KMS-11 (cell line): ENCODE results near the gene UGT2A2.

Experiments used
- H2AFZ ChIP-seq: fragments of 200-600 bp; sonication (generic); 2 replicates; pipeline ENCODE4 v1.6.1; 2016; ENCODE audit warnings: antibody characterized with exemption, mixed run types, low read depth
- H3K27ac ChIP-seq: fragments of 200-600 bp; sonication (generic); 2 replicates; pipeline ENCODE4 v1.6.1; 2016; ENCODE audit warnings: mild to moderate bottlenecking, mixed run types
- H3K27me3 ChIP-seq: fragments of 200-600 bp; sonication (generic); 2 replicates; pipeline ENCODE4 v1.6.1; 2017; ENCODE audit warnings: mild to moderate bottlenecking, low read depth, mixed run types, moderate library complexity; ENCODE audit not compliant: insufficient read depth
- H3K36me3 ChIP-seq: fragments of 200-600 bp; sonication (generic); 2 replicates; pipeline ENCODE4 v1.6.1; 2017; ENCODE audit warnings: mild to moderate bottlenecking, mixed run types; ENCODE audit not compliant: insufficient read depth
- H3K4me1 ChIP-seq: fragments of 200-600 bp; sonication (generic); 2 replicates; pipeline ENCODE4 v1.6.1; 2016; ENCODE audit warnings: mild to moderate bottlenecking, low read depth, mixed run types; ENCODE audit not compliant: poor library complexity, severe bottlenecking
- H3K4me2 ChIP-seq: fragments of 200-600 bp; sonication (generic); 2 replicates; pipeline ENCODE4 v1.7.0; 2016; ENCODE audit warnings: mild to moderate bottlenecking, mixed run types
- H3K4me3 ChIP-seq: fragments of 200-600 bp; sonication (generic); IDR thresholded peaks from 2 replicates; pipeline ENCODE4 v1.6.1; 2017; ENCODE audit warnings: low read depth, low read length, mixed read lengths; ENCODE audit not compliant: insufficient read depth
- H3K79me2 ChIP-seq: fragments of 200-600 bp; sonication (generic); 2 replicates; pipeline ENCODE4 v1.6.1; 2016; ENCODE audit warnings: low read depth, mixed run types; ENCODE audit not compliant: insufficient read depth
- H3K9ac ChIP-seq: fragments of 200-600 bp; sonication (generic); 2 replicates; pipeline ENCODE4 v1.6.1; 2016; ENCODE audit warnings: mild to moderate bottlenecking, mixed run types
- H4K20me1 ChIP-seq: fragments of 200-600 bp; sonication (generic); 2 replicates; pipeline ENCODE4 v1.6.1; 2016; ENCODE audit warnings: mild to moderate bottlenecking, mixed run types; ENCODE audit not compliant: insufficient read depth
- TF ChIP-seq, protein P1 (sequence below): fragments of 200-600 bp; sonication (generic); conservative IDR thresholded peaks from 2 replicates; pipeline ENCODE4 v1.6.1; 2017; ENCODE audit warnings: low read depth, mild to moderate bottlenecking, antibody characterized with exemption, low read length, moderate library complexity, mixed read lengths

The UGT2A2 gene

DNA sequence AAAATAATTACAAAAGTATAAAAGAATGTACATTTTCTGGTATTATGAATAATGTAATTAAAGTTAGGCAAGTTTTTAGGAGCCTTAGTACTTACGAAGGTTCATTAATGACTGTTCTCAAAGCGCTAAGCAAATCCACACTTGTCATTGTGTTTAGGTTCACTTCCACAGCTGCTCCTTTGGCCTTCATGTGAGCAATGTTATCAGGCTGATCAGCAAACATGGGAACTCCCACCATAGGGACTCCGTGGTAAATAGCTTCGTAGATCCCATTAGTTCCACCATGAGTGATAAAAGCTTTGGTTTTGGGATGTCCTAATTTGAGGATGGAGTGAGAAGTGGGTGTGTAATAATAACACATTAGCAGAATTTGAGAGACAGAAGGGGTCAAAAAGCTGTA, 45.1 kb downstream of the UGT2A2 start:
- H3K36me3 ChIP-seq = no peaks in the 10 kb centered on the region
- H2AFZ ChIP-seq = no peak overlapping the region
- no peaks in the 10 kb centered on the region for H3K27me3 ChIP-seq
- no peak overlapping the region for H3K4me3 ChIP-seq
- no peaks in the 10 kb centered on the region for H3K79me2 ChIP-seq
- H3K4me2 ChIP-seq = no peak overlapping the region
- H3K27ac ChIP-seq = no peak overlapping the region
- no peaks in the 10 kb centered on the region for H3K4me1 ChIP-seq
- H4K20me1 ChIP-seq = no peaks in the 10 kb centered on the region
- no peak overlapping the region for H3K9ac ChIP-seq
- TF ChIP-seq, protein P1, sequence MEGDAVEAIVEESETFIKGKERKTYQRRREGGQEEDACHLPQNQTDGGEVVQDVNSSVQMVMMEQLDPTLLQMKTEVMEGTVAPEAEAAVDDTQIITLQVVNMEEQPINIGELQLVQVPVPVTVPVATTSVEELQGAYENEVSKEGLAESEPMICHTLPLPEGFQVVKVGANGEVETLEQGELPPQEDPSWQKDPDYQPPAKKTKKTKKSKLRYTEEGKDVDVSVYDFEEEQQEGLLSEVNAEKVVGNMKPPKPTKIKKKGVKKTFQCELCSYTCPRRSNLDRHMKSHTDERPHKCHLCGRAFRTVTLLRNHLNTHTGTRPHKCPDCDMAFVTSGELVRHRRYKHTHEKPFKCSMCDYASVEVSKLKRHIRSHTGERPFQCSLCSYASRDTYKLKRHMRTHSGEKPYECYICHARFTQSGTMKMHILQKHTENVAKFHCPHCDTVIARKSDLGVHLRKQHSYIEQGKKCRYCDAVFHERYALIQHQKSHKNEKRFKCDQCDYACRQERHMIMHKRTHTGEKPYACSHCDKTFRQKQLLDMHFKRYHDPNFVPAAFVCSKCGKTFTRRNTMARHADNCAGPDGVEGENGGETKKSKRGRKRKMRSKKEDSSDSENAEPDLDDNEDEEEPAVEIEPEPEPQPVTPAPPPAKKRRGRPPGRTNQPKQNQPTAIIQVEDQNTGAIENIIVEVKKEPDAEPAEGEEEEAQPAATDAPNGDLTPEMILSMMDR = no peak

DNA sequence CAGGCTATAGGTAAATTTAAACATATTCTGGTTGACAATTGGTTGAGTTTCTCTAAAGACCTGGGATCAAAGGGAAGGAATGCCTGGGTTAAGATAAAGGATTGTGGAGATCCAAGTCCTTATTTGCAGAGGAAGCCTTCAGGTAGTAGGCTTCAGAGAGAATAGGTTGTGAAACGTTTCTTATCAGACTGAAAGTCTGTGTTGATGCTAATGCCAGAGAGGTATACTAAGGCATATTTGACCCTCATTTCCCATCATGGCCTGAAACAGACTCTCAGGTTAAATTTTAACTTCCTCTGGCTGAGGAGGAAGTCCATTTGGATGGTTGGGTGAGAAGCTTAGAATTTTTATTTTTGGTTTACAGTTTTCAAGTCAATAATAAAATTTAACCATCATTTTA, 48.1 kb downstream of the UGT2A2 start:
- Histone ChIP-seq H3K4me1 (no peaks in the 10 kb centered on the region), H3K27ac (no peak overlapping the region), H2AFZ (no peak overlapping the region), H3K4me3 (no peak overlapping the region), H3K9ac (no peak overlapping the region), H3K79me2 (no peaks in the 10 kb centered on the region), H4K20me1 (no peaks in the 10 kb centered on the region), H3K4me2 (no peak overlapping the region), H3K27me3 (no peaks in the 10 kb centered on the region), H3K36me3 (no peaks in the 10 kb centered on the region)
- TF ChIP-seq, protein P1 = no peak

DNA sequence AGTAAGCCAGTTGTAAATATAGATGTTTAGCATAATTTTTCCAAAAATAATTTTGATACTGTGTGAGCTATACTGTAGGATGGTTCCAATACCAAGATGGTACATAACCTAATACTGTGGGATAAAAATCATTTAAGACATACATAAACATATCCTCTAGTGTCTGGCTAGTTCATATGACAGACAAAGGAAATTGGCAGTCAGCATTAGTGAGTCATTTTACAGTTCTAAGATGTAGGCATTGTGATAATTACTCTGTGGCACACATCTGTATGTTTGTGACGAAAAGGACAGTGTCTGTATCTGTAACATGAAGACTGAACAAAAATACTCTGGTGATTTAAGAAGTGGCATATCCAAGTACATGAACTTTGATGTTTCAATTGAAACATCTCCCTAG, 49.6 kb downstream of the UGT2A2 start:
- TF ChIP-seq, protein P1 = no peak
- Histone ChIP-seq H3K4me3 (no peak overlapping the region), H3K9ac (no peak overlapping the region), H2AFZ (no peak overlapping the region), H4K20me1 (no peaks in the 10 kb centered on the region), H3K4me1 (no peaks in the 10 kb centered on the region), H3K4me2 (no peak overlapping the region), H3K27me3 (no peaks in the 10 kb centered on the region), H3K79me2 (no peaks in the 10 kb centered on the region), H3K27ac (no peak overlapping the region), H3K36me3 (no peaks in the 10 kb centered on the region)

DNA sequence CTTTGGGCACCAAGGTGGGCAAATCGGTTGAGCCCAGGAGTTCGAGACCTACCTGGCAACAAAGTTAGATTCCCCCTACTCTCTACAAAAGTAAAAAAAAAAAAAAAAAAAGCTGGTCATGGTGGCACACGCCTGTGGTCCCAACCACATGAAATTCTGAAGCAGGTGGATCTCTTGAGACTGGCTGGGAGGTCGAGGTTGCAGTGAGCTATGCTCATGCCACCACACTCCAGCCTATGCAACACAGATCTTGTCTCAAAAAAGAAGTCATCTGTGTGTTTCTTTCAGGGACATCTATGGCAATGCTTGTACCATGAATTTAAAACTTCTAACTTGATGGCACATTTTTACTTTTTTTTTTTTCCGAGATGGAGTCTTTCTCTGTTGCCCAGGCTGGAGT, 55.3 kb downstream of the UGT2A2 start:
- H3K36me3 ChIP-seq = no peaks in the 10 kb centered on the region
- no peak overlapping the region for H3K4me3 ChIP-seq
- no peak overlapping the region for H3K9ac ChIP-seq
- H3K4me2 ChIP-seq = no peak overlapping the region
- H3K27ac ChIP-seq = no peak overlapping the region
- no peaks in the 10 kb centered on the region for H4K20me1 ChIP-seq
- TF ChIP-seq, protein P1 = no peak
- H3K27me3 ChIP-seq = no peaks in the 10 kb centered on the region
- H2AFZ ChIP-seq = no peak overlapping the region
- H3K4me1 ChIP-seq = no peaks in the 10 kb centered on the region
- H3K79me2 ChIP-seq = no peaks in the 10 kb centered on the region

DNA sequence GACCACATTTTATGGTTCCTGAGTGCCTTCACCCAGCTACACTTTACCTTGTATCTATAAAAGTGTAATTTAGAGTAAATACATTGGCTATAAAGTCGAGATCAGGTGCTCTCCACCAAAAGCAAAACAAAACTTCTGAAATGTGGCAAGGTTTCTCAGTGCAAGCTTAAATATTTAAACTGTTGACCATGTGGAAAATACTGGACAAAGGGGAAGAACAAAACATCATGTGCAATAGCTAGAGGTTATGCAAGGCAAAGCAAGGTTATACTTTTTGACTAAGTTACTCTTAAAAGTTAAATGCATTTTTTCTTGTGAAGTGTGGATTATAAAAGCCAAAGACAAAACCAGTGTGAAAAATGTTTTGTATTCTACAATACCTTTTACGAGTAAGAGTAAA, 55.9 kb downstream of the UGT2A2 start:
- Histone ChIP-seq H3K4me3 (no peak overlapping the region), H3K9ac (no peak overlapping the region), H2AFZ (no peak overlapping the region), H3K27ac (no peak overlapping the region), H3K79me2 (no peaks in the 10 kb centered on the region), H3K27me3 (no peaks in the 10 kb centered on the region), H3K36me3 (no peaks in the 10 kb centered on the region), H3K4me1 (no peaks in the 10 kb centered on the region), H4K20me1 (no peaks in the 10 kb centered on the region), H3K4me2 (no peak overlapping the region)
- TF ChIP-seq, protein P1 = no peak
